HEK293T (cell line): ENCODE measurements around the gene PCDHGA12.
"Not testable (repeated sequence)": the region's sequence is repeated elsewhere in the genome, so short reads cannot be mapped to it uniquely, and the experiment has no call there.

Experiments
- CTCF ChIA-PET: fragments of 350-600 bp; formaldehyde crosslinking; extraction: SDS; loops from one replicate; lab custom pipeline; 2021; ENCODE audit warnings: antibody characterized with exemption, inconsistent platforms; lab: Yijun Ruan, JAX
- POLR2A ChIA-PET: fragments of 350-600 bp; formaldehyde crosslinking; extraction: SDS; loops from one replicate; lab custom pipeline; 2020; ENCODE audit warnings: antibody characterized with exemption, inconsistent platforms; lab: Yijun Ruan, JAX
- DNase-seq: peaks from one replicate; pipeline ENCODE4 v3.0.0; 2012; ENCODE audit warnings: mixed read lengths; ENCODE audit errors: extremely low spot score
- ARNT ChIP-seq: fragments of 450-650 bp; IDR thresholded peaks from 2 replicates; pipeline ENCODE4 v1.6.1; 2017; ENCODE audit warnings: mild to moderate bottlenecking
- BHLHE40 ChIP-seq: fragments of 450-650 bp; IDR thresholded peaks from 2 replicates; pipeline ENCODE4 v1.6.1; 2016; ENCODE audit warnings: mild to moderate bottlenecking, moderate library complexity, borderline replicate concordance
- CTBP1 ChIP-seq: fragments of 450-650 bp; IDR thresholded peaks from 2 replicates; pipeline ENCODE4 v1.6.1; 2016; ENCODE audit warnings: borderline replicate concordance
- ELF4 ChIP-seq: fragments of 450-650 bp; IDR thresholded peaks from 2 replicates; pipeline ENCODE4 v1.6.1; 2017; ENCODE audit warnings: antibody characterized with exemption
- FOXA1 ChIP-seq: fragments of 450-650 bp; IDR thresholded peaks from 2 replicates; pipeline ENCODE4 v1.6.1; 2016; ENCODE audit warnings: mild to moderate bottlenecking
- FOXK2 ChIP-seq: fragments of 450-650 bp; IDR thresholded peaks from 2 replicates; pipeline ENCODE4 v1.6.1; 2016; ENCODE audit warnings: mild to moderate bottlenecking
- FOXM1 ChIP-seq: fragments of 450-650 bp; IDR thresholded peaks from 2 replicates; pipeline ENCODE4 v1.6.1; 2017; ENCODE audit warnings: mild to moderate bottlenecking, borderline replicate concordance
- HDGF ChIP-seq: fragments of 450-650 bp; IDR thresholded peaks from 2 replicates; pipeline ENCODE4 v1.6.1; 2017; ENCODE audit warnings: antibody characterized with exemption, borderline replicate concordance
- L3MBTL2 ChIP-seq: fragments of 450-650 bp; conservative IDR thresholded peaks from 2 replicates; pipeline ENCODE4 v1.6.1; 2016; ENCODE audit warnings: mild to moderate bottlenecking
- LEF1 ChIP-seq: fragments of 450-650 bp; IDR thresholded peaks from 2 replicates; pipeline ENCODE4 v1.6.1; 2017; ENCODE audit warnings: mild to moderate bottlenecking, borderline replicate concordance
- NFRKB ChIP-seq: fragments of 450-650 bp; IDR thresholded peaks from 2 replicates; pipeline ENCODE4 v1.6.1; 2016; ENCODE audit warnings: mild to moderate bottlenecking, moderate library complexity
- SP1 ChIP-seq: fragments of 450-650 bp; IDR thresholded peaks from 2 replicates; pipeline ENCODE4 v1.6.1; 2017
- SUZ12 ChIP-seq: fragments of 450-650 bp; IDR thresholded peaks from 2 replicates; pipeline ENCODE4 v1.6.1; 2016; ENCODE audit warnings: mild to moderate bottlenecking
- TARDBP ChIP-seq: fragments of 450-650 bp; IDR thresholded peaks from 2 replicates; pipeline ENCODE4 v1.6.1; 2016
- ZNF384 ChIP-seq: fragments of 450-650 bp; IDR thresholded peaks from 2 replicates; pipeline ENCODE4 v1.6.1; 2016
- TF ChIP-seq, protein P1 (sequence below): fragments of 450-650 bp; IDR thresholded peaks from 2 replicates; pipeline ENCODE4 v1.6.1; 2016

The PCDHGA12 gene

GRCh38 chr5:141420855-141421488, 9.3 kb upstream of the PCDHGA12 start, which contains the start of gene PCDHGA11:
Gene PCDHGA11 (plus strand): TSS chr5:141421051. CDS start chr5:141421228, 177 bp downstream.
- TF ChIP-seq L3MBTL2 (peak; percentile 39; the same call in 1 of the 2 replicates), SP1 (no peak)
- peak; percentile 66 for DNase-seq
- ChIA-PET CTCF (interaction anchor here (0.6 to 2.6 kb wide), 24 partner anchors 8 to 483 kb away, joined by 3 to 18 read pairs (median 5); partner anchors contain the start of genes PCDHB14, PCDHGA10, PCDHGA12 and PCDHGA2), POLR2A (no interaction called here)

DNA sequence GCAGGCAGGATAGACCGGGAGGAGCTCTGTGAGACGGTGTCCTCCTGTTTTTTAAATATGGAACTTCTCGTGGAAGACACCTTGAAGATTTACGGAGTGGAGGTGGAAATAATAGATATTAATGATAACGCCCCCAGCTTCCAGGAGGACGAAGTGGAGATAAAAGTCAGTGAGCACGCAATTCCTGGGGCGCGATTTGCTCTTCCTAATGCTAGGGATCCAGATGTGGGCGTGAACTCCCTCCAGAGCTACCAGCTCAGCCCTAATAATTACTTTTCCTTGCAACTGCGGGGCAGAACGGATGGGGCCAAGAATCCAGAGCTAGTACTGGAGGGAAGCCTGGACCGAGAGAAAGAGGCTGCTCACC, 8.8 kb upstream of the PCDHGA12 start:
- DNase-seq: no peak
- CTCF ChIA-PET: interaction anchor here (0.6 to 2.6 kb wide), 23 partner anchors 9 to 483 kb away, joined by 3 to 18 read pairs (median 5); partner anchors contain the start of genes PCDHB14, PCDHGA10, PCDHGA12 and PCDHGA2
- TF ChIP-seq FOXA1 (no peak), HDGF (no peak), SP1 (no peak), ARNT (no peak), BHLHE40 (no peak), LEF1 (no peak), TARDBP (no peak), FOXM1 (no peak), ELF4 (no peak), ZNF384 (no peak), FOXK2 (no peak), CTBP1 (no peak)
- POLR2A ChIA-PET: no interaction called here

DNA sequence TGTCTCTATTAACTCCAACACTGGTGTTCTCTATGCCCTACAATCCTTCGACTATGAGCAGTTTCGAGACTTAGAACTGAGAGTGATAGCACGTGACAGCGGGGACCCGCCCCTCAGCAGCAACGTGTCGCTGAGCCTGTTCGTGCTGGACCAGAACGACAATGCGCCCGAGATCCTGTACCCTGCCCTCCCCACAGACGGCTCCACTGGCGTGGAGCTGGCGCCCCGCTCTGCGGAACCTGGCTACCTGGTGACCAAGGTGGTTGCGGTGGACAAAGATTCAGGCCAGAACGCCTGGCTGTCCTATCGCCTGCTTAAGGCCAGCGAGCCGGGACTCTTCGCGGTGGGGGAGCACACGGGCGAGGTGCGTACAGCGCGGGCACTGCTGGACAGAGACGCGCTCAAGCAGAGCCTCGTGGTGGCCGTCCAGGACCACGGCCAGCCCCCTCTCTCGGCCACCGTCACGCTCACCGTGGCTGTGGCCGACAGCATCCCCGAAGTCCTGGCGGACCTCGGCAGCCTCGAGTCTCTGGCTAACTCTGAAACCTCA, 7.5 kb upstream of the PCDHGA12 start:
- no peak for DNase-seq
- CTCF ChIA-PET: interaction anchor here (2.6 kb wide), 1 partner anchor 53 kb away, joined by 9 read pairs; the partner anchor contains the start of gene PCDHGC3
- POLR2A ChIA-PET: no interaction called here
- no peak for TF ChIP-seq CTBP1
- TF ChIP-seq SP1: no peak
- TF ChIP-seq BHLHE40: no peak
- TF ChIP-seq NFRKB: no peak
- TF ChIP-seq ARNT: no peak
- no peak for TF ChIP-seq HDGF

DNA sequence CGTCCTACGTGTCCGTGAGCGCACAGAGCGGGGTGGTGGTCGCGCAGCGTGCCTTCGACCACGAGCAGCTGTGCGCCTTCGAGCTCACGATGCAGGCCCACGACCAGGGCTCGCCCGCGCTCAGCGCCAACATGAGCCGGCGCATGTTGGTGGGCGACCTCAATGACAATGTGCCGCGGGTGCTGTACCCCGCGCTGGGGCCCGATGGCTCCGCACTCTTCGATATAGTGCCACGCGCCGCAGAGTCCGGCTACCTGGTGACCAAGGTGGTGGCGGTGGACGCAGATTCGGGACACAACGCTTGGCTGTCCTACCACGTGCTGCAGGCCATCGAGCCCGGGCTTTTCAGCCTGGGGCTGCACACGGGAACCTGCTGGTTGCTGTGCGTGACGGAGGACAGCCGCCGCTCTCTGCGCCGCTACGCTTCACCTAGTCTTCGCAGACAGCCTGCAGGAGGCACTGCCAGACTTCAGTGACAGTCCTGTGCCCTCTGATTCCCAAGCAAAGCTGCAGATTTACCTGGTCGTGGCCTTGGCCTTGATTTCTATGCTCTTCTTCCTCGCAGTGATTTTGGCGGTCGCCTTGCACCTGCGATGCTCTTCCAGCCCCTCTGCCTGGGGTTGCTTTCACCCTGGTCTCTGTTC, 2.4 kb upstream of the PCDHGA12 start:
- POLR2A ChIA-PET: no interaction called here
- CTCF ChIA-PET: no interaction called here
- no peak for TF ChIP-seq ARNT
- TF ChIP-seq HDGF: no peak
- TF ChIP-seq BHLHE40: no peak
- no peak for TF ChIP-seq FOXA1
- no peak for DNase-seq

DNA sequence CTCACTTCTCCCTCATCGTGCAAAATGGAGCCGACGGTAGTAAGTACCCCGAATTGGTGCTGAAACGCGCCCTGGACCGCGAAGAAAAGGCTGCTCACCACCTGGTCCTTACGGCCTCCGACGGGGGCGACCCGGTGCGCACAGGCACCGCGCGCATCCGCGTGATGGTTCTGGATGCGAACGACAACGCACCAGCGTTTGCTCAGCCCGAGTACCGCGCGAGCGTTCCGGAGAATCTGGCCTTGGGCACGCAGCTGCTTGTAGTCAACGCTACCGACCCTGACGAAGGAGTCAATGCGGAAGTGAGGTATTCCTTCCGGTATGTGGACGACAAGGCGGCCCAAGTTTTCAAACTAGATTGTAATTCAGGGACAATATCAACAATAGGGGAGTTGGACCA, 979 bp downstream of the PCDHGA12 start:
- TF ChIP-seq, protein P1, sequence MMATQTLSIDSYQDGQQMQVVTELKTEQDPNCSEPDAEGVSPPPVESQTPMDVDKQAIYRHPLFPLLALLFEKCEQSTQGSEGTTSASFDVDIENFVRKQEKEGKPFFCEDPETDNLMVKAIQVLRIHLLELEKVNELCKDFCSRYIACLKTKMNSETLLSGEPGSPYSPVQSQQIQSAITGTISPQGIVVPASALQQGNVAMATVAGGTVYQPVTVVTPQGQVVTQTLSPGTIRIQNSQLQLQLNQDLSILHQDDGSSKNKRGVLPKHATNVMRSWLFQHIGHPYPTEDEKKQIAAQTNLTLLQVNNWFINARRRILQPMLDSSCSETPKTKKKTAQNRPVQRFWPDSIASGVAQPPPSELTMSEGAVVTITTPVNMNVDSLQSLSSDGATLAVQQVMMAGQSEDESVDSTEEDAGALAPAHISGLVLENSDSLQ: no peak
- no peak for TF ChIP-seq SUZ12
- TF ChIP-seq FOXK2: no peak
- TF ChIP-seq FOXM1: no peak
- no peak for TF ChIP-seq SP1
- no peak for TF ChIP-seq FOXA1
- no peak for TF ChIP-seq HDGF
- no peak for TF ChIP-seq NFRKB
- TF ChIP-seq LEF1: no peak
- no peak for TF ChIP-seq TARDBP
- TF ChIP-seq ELF4: no peak
- no peak for TF ChIP-seq CTBP1
- no peak for TF ChIP-seq ZNF384
- no peak for TF ChIP-seq ARNT
- no peak for DNase-seq
- CTCF ChIA-PET: interaction anchor here (1.6 kb wide), 1 partner anchor 10 kb away, joined by 6 read pairs; the partner anchor contains the start of gene PCDHGA11
- POLR2A ChIA-PET: no interaction called here

- CTCF ChIA-PET, DNase-seq, POLR2A ChIA-PET: not testable (repeated sequence)
Measured at GRCh38 chr5:141432308-141432707, 2.0 kb downstream of the PCDHGA12 start.

DNA sequence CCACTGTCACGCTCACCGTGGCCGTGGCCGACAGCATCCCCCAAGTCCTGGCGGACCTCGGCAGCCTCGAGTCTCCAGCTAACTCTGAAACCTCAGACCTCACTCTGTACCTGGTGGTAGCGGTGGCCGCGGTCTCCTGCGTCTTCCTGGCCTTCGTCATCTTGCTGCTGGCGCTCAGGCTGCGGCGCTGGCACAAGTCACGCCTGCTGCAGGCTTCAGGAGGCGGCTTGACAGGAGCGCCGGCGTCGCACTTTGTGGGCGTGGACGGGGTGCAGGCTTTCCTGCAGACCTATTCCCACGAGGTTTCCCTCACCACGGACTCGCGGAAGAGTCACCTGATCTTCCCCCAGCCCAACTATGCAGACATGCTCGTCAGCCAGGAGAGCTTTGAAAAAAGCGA, 2.4 kb downstream of the PCDHGA12 start:
- CTCF ChIA-PET, POLR2A ChIA-PET, DNase-seq: not testable (repeated sequence)

DNA sequence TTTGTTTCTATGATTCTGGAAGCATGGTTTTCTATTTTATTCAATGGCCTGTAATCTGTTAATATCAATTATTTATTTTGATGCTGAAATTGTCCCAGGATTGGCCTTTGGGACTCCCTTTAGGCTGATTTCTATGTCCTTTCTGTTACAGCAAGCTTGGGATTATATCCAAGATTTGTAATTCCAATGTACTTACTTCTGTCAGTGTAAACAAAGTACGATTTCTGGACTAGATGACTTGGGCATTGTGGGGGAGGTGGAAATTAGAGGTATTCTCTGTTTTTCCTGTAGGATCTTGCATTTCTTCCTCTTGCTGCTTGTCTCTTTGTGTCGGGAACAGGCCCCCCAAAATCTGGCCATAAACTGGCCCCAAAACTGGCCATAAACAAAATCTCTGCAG, 3.7 kb downstream of the PCDHGA12 start:
- DNase-seq: no peak
- TF ChIP-seq ZNF384 (no peak), SUZ12 (no peak), LEF1 (no peak), HDGF (no peak), CTBP1 (no peak), FOXK2 (no peak), FOXM1 (no peak), SP1 (no peak), FOXA1 (no peak), L3MBTL2 (no peak), NFRKB (no peak), TARDBP (no peak), BHLHE40 (no peak), ARNT (no peak), ELF4 (no peak)
- TF ChIP-seq, protein P1: no peak
- CTCF ChIA-PET: no interaction called here
- POLR2A ChIA-PET: no interaction called here
